ENCODE data around the gene WNT7B. TPM values are rescaled to one million over a fixed set of nuclear protein-coding genes. Genes with fewer than 3 reads are reported as not detected.

Gene WNT7B
- total and polyA plus RNA-seq, 2 of the 8 experiments (the other 6 are each of a cell fraction or from before 2014, with no cell fraction given), result 0.14 to 0.24 TPM

DNA sequence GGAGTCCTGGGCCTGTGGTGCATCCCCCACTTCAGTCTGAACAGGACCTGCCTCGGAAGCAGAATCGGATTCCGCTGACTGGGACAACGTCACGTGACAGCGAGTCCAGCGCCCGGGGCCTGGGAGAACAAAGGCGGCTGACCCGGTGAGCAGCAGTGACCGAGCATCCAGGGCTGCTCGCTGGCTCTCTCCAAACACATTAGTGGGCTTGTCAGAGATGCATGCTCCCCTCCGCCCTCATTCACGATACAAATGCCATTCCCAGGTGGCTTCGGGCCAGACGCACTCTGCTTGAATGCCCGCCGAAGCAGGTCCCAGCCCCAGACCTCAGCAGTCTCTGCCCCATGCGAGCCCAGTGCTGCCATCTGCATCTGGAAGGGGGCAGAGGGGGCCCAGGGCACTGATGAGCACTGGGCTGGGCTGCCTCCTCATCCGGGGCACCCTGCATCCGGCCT is 91.0 kb downstream of the WNT7B start (continued):
- no peak for TF ChIP-seq SIN3A (conservative IDR thresholded peaks at IDR 0.05 in 1 of 2, IDR thresholded peaks at IDR 0.05 in 1 of 2; ENCODE audit: low read depth in 1 of 2, low read length in 2 of 2)
- TF ChIP-seq ASH2L (IDR thresholded peaks at IDR 0.05; ENCODE audit: low read length), result no peak
- TF ChIP-seq RNF2 (IDR thresholded peaks at IDR 0.05; ENCODE audit: borderline replicate concordance, low read depth, low read length, missing control alignments, poor library complexity, severe bottlenecking), result no peak
- no peak for TF ChIP-seq SAP30 (IDR thresholded peaks at IDR 0.05; ENCODE audit: insufficient read depth, insufficient replicate concordance, low read length)
- TF ChIP-seq, protein P1, sequence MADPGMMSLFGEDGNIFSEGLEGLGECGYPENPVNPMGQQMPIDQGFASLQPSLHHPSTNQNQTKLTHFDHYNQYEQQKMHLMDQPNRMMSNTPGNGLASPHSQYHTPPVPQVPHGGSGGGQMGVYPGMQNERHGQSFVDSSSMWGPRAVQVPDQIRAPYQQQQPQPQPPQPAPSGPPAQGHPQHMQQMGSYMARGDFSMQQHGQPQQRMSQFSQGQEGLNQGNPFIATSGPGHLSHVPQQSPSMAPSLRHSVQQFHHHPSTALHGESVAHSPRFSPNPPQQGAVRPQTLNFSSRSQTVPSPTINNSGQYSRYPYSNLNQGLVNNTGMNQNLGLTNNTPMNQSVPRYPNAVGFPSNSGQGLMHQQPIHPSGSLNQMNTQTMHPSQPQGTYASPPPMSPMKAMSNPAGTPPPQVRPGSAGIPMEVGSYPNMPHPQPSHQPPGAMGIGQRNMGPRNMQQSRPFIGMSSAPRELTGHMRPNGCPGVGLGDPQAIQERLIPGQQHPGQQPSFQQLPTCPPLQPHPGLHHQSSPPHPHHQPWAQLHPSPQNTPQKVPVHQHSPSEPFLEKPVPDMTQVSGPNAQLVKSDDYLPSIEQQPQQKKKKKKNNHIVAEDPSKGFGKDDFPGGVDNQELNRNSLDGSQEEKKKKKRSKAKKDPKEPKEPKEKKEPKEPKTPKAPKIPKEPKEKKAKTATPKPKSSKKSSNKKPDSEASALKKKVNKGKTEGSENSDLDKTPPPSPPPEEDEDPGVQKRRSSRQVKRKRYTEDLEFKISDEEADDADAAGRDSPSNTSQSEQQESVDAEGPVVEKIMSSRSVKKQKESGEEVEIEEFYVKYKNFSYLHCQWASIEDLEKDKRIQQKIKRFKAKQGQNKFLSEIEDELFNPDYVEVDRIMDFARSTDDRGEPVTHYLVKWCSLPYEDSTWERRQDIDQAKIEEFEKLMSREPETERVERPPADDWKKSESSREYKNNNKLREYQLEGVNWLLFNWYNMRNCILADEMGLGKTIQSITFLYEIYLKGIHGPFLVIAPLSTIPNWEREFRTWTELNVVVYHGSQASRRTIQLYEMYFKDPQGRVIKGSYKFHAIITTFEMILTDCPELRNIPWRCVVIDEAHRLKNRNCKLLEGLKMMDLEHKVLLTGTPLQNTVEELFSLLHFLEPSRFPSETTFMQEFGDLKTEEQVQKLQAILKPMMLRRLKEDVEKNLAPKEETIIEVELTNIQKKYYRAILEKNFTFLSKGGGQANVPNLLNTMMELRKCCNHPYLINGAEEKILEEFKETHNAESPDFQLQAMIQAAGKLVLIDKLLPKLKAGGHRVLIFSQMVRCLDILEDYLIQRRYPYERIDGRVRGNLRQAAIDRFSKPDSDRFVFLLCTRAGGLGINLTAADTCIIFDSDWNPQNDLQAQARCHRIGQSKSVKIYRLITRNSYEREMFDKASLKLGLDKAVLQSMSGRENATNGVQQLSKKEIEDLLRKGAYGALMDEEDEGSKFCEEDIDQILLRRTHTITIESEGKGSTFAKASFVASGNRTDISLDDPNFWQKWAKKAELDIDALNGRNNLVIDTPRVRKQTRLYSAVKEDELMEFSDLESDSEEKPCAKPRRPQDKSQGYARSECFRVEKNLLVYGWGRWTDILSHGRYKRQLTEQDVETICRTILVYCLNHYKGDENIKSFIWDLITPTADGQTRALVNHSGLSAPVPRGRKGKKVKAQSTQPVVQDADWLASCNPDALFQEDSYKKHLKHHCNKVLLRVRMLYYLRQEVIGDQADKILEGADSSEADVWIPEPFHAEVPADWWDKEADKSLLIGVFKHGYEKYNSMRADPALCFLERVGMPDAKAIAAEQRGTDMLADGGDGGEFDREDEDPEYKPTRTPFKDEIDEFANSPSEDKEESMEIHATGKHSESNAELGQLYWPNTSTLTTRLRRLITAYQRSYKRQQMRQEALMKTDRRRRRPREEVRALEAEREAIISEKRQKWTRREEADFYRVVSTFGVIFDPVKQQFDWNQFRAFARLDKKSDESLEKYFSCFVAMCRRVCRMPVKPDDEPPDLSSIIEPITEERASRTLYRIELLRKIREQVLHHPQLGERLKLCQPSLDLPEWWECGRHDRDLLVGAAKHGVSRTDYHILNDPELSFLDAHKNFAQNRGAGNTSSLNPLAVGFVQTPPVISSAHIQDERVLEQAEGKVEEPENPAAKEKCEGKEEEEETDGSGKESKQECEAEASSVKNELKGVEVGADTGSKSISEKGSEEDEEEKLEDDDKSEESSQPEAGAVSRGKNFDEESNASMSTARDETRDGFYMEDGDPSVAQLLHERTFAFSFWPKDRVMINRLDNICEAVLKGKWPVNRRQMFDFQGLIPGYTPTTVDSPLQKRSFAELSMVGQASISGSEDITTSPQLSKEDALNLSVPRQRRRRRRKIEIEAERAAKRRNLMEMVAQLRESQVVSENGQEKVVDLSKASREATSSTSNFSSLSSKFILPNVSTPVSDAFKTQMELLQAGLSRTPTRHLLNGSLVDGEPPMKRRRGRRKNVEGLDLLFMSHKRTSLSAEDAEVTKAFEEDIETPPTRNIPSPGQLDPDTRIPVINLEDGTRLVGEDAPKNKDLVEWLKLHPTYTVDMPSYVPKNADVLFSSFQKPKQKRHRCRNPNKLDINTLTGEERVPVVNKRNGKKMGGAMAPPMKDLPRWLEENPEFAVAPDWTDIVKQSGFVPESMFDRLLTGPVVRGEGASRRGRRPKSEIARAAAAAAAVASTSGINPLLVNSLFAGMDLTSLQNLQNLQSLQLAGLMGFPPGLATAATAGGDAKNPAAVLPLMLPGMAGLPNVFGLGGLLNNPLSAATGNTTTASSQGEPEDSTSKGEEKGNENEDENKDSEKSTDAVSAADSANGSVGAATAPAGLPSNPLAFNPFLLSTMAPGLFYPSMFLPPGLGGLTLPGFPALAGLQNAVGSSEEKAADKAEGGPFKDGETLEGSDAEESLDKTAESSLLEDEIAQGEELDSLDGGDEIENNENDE (IDR thresholded peaks at IDR 0.05; ENCODE audit: insufficient replicate concordance, low read length), result no peak
